ENCODE data around the gene LYZL2. TPM values are rescaled to one million over a fixed set of nuclear protein-coding genes. Genes with fewer than 3 reads are reported as not detected.
"Not testable (repeated sequence)": the region's sequence is repeated elsewhere in the genome, so short reads cannot be mapped to it uniquely, and the experiment has no call there.

LYZL2 gene
- total and polyA plus RNA-seq, 7 donors = not detected

DNA sequence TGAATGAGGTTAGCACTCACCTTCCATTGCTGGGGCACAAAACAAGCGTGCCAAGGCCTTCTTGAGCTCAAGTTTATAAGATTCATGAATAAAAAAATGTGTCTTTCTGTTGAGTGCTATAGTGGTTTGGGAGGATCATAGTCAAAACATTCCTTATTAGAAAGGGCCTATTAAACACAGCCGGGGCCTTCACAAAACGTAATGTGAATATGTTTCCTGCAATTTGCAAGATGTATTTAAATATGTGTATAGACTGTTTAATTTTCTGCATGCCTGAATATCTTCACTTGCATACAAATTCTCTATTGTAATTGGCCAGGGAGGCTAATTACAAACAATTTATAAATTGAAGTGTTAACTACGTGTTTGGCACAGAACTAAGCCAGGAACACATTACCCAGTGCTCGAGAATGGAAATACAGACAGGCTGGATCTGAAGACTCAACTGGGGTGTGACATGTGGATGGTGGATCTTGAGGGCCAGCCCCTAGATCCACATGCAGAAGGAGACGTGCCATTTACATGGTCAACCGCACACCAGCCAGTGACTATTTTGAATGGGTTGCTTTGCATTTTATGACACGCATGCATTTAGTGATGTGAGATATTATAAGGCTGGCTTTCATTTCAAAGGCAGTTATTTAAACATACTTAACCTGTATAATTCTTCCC lies 31.3 kb downstream of the LYZL2 start:
- intact Hi-C loops (cut with DNase I) = no loop called here
- no peak overlapping the region for H3K4me3 ChIP-seq
- no peaks in the 10 kb centered on the region for H3K27me3 ChIP-seq
- H3K9me3 ChIP-seq = no peaks in the 10 kb centered on the region
- WGBS, 2 donors = 90 to 93% methylated on average over 8 of the region's 8 CpGs
- no peak for DNase-seq
- no peaks in the 10 kb centered on the region for H3K36me3 ChIP-seq
- TF ChIP-seq EP300 (IDR thresholded peaks at IDR 0.05) (no peak), POLR2A (IDR thresholded peaks at IDR 0.05) (no peak)
- no peak overlapping the region for H3K27ac ChIP-seq
- H3K4me1 ChIP-seq = peaks cover 0 to 8% (median 2%) of the 10 kb centered on the region in 4 donors

DNA sequence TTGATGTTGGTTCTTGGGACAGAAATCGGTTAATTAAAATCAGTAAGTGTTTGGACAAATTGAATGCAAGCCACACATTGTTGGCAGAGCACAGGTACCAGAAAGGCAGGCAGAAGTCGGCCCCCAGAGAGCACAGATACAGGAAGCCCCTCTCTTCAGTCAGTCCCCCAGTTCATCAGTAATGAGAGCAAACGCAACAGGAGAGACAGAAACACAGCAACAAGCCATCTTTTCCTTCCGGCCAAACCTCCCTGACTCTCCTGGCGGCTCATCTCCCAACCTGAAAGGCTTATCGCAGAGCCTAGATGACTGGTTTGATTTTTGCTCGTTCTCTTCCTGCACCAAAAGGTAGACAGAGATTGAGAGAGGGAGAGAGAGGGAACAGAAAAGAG lies 32.1 kb downstream of the LYZL2 start:
- WGBS, 2 donors = 84 to 91% methylated on average over 7 of the region's 7 CpGs
- H3K9me3 ChIP-seq; DNase-seq; H3K4me3 ChIP-seq; H3K27me3 ChIP-seq; H3K27ac ChIP-seq; intact Hi-C loops (cut with DNase I); H3K4me1 ChIP-seq; H3K36me3 ChIP-seq: not testable (repeated sequence)

DNA sequence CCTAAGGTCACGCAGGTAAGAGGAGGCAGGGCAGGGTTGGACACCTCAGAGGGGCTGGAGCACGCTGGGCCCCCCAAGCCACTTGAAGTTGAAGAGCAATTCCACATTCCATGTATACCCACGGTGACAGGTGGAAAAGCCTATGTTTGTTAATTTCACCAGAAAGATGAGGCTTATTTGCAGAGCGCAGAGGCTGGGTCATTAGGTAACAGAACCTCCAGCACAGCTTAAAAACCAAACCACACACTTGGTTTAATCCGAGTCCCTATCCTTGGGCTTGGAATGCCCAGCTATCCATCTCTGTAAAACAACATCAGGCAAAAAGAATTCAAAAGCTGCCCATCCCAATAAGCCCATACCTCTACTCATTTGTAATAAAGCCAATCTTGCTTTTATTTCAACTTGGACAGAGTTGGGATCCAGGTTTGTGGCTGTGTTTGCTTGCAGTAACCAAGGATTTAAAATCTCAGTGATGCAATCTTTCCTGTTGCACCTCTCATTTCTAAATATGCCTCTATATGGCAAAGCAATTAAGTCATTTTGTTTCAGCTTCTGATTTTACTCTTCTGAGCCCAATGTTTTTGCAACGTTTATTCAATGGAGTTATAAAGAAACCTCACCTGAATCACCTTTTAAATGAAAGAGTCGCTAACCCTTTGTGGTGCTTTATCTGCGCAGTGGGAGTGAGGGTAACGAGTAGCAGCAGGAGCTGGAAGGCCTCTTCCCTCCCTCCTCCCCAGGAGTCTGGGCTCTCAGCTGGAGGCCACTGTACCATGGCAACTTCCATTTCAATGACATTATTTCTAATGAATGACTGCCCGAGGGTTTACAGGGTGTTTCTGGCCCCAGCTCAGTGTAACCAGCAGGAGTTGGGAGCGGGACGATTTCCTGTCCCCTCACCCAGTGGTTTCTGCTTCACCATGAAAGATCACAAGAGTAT lies 32.8 kb downstream of the LYZL2 start:
- H3K4me3 ChIP-seq; intact Hi-C loops (cut with DNase I); H3K27ac ChIP-seq; H3K27me3 ChIP-seq; H3K9me3 ChIP-seq; H3K4me1 ChIP-seq; DNase-seq; H3K36me3 ChIP-seq: not testable (repeated sequence)
- 83 to 84% methylated on average over 12 of the region's 12 CpGs for WGBS, 2 donors

DNA sequence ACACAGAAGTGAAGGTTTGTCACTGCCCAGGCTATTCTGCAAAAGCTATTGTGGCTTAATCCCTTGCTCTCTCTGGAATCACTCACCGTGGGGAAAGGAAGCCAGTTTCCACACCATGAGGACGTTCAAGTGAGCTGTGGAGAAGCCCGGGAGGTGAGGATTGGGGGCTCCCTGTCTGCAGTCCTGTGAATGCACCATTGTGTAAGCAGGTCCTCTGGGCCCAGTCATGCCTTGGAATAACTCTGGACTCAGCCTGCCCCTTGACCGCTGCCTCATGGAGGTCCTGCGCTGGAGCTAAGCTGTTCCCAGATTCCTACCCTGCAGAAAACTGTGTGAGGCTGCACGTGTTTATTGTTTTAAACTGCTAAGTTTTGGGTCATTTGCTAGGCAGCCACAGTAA lies 33.5 kb downstream of the LYZL2 start:
- Histone ChIP-seq H3K27ac (no peak overlapping the region), H3K9me3 (no peaks in the 10 kb centered on the region), H3K4me3 (no peak overlapping the region), H3K27me3 (no peaks in the 10 kb centered on the region), H3K4me1 (no peaks in the 10 kb centered on the region), H3K36me3 (no peaks in the 10 kb centered on the region)
- 85 to 89% methylated on average over 6 of the region's 6 CpGs for WGBS, 2 donors
- no peak for DNase-seq
- TF ChIP-seq POLR2A (IDR thresholded peaks at IDR 0.05) = no peak
- TF ChIP-seq, protein P1, sequence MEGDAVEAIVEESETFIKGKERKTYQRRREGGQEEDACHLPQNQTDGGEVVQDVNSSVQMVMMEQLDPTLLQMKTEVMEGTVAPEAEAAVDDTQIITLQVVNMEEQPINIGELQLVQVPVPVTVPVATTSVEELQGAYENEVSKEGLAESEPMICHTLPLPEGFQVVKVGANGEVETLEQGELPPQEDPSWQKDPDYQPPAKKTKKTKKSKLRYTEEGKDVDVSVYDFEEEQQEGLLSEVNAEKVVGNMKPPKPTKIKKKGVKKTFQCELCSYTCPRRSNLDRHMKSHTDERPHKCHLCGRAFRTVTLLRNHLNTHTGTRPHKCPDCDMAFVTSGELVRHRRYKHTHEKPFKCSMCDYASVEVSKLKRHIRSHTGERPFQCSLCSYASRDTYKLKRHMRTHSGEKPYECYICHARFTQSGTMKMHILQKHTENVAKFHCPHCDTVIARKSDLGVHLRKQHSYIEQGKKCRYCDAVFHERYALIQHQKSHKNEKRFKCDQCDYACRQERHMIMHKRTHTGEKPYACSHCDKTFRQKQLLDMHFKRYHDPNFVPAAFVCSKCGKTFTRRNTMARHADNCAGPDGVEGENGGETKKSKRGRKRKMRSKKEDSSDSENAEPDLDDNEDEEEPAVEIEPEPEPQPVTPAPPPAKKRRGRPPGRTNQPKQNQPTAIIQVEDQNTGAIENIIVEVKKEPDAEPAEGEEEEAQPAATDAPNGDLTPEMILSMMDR (IDR thresholded peaks at IDR 0.05) = no peak
- TF ChIP-seq EP300 (IDR thresholded peaks at IDR 0.05) = no peak
- TF ChIP-seq POLR2AphosphoS5 (IDR thresholded peaks at IDR 0.05) = no peak
- intact Hi-C loops (cut with DNase I) = no loop called here

DNA sequence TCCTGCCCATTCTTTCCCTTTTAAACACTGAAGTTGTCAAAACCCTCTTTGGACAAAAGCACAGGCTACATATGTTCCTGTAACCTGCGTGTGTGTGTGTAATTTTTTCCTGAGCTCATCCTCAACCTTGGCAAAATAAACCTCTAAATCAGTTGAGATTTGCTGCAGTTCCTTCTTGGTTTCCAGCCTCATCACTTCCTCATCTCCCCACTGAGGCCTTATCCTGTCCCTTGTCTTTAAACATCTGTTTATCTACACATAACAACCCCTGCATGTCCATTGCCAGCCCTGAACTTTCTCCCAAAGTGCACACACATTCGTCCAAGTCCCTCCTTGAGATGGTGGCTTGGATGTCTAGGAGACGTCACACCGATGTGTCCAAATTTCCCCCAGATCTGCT lies 35.5 kb downstream of the LYZL2 start:
- Histone ChIP-seq H3K4me1 (no peaks in the 10 kb centered on the region), H3K9me3 (no peaks in the 10 kb centered on the region), H3K27ac (no peak overlapping the region), H3K4me3 (no peak overlapping the region), H3K27me3 (no peaks in the 10 kb centered on the region), H3K36me3 (no peaks in the 10 kb centered on the region)
- intact Hi-C loops (cut with DNase I) = loop anchor here (5.0 kb wide), 2 partner anchors 62 to 182 kb away; no protein-coding TSS in a partner anchor
- 75 to 80% methylated on average over 4 of the region's 4 CpGs for WGBS, 2 donors
- no peak for DNase-seq
- TF ChIP-seq EP300 (IDR thresholded peaks at IDR 0.05) = no peak
- no peak for TF ChIP-seq POLR2A (IDR thresholded peaks at IDR 0.05)
- no peak for TF ChIP-seq POLR2AphosphoS5 (IDR thresholded peaks at IDR 0.05)
- TF ChIP-seq, protein P1 (IDR thresholded peaks at IDR 0.05) = no peak

DNA sequence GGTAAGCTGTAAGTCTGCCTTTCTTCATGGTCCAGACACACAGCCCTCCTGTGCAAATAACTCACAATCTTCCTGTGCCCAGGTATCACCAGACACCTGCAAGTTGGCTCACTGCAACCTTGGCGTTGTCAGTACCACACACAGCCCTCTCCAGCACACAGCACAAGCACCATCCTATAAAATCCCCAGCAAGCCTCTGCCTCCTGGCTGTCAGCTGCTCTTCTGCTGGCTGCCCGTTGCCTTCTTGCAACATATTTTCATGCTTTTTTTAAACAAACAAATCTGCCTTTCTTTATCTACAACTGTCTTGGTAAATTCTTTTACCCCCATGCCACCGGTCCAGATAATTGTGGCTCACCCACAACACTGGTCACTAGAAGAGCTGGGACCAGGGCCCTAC lies 36.8 kb downstream of the LYZL2 start:
- 42 to 66% methylated on average over 3 of the region's 3 CpGs for WGBS, 2 donors
- H3K4me3 ChIP-seq, H3K9me3 ChIP-seq, H3K27me3 ChIP-seq, H3K27ac ChIP-seq, H3K36me3 ChIP-seq, H3K4me1 ChIP-seq, DNase-seq: not testable (repeated sequence)
- intact Hi-C loops (cut with DNase I) = loop anchor here (5.0 kb wide), 2 partner anchors 60 to 180 kb away; no protein-coding TSS in a partner anchor

Data from sigmoid colon (tissue), 7 donors.